NCI-H1930 (cell line): ENCODE results near the gene APBA2.

ENCODE experiments used
- DNase-seq, 2 experiments: peaks; one replicate each; lab custom pipeline; 2025; lab: John Stamatoyannopoulos, UW

The APBA2 gene

DNA sequence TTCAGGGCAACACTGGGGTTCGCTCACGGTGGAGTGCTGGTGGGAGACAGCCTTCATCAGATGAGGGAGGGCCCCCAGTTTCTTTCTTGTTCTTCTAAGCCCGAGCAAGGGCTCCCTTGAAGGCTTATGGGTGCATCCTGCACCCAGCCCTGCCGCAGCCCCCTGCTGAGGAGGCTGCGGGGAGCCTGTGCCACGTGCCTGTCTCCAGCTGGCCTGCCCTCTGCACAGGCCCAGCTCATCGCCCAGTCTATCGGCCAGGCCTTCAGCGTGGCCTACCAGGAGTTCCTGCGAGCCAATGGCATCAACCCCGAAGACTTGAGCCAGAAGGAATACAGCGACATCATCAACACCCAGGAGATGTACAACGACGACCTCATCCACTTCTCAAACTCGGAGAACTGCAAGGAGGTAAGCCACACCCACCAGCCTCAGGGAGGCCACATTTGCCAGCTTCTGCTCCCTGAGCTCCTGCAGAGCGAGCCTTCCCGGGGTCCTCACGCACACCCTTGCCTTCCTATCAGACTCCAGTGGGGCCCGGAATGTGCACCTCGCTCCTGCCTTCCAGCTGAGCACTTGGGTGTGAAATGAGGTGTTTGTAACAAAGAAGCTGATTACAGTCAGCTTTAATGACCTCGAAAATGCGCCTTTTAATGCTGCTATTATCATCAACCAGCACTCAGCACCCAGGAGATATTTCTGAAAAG, 219.5 kb downstream of the APBA2 start:
- DNase-seq, result no peak

DNA sequence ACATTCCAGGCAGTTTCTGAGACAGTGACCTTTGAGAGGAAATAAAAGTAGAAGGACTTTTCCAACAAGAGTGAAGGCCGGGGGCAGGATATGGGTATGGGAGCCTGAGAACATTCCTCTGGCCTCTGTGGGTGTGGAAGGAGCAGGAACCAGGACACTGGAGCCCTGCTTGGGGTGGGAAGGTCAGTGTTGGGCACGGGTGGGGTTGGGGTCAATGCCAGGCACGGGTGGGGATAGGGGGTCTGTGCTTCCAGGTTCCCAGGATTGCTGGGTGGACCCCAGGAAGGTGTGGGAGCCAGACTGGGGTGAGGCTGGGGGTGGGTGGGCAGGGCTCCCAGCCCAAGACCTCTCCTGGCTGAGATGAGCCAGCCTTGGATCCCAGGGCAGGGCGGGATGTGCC, 220.3 kb downstream of the APBA2 start:
- no peak for DNase-seq

DNA sequence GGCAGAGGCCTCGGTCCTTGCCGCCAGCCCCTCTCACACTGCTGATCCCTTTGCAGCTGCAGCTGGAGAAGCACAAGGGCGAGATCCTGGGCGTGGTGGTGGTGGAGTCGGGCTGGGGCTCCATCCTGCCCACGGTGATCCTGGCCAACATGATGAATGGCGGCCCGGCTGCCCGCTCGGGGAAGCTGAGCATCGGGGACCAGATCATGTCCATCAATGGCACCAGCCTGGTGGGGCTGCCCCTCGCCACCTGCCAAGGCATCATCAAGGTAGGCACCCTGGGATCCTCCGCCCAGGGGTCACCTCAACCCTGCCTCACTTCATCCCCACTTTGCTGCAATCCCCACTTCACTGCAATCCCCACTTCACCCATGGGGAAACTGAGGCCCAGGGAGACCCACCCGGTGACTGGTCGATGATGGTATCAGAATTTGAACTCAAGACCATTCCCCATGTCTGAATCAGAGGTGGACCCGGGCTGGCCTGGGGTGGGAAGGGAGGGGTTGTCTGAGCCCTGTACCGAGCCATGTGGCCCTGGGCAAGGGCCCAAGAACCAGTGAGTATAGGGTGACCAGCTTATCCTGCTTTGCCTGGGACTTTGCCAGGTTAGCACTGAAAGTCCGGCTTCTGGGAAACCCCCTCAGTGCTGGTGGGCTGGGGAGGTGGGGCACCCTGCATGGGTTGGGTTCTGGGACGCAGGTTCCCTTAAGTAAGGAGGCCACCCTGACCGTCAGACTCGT, 220.9 kb downstream of the APBA2 start:
- DNase-seq, result no peak

DNA sequence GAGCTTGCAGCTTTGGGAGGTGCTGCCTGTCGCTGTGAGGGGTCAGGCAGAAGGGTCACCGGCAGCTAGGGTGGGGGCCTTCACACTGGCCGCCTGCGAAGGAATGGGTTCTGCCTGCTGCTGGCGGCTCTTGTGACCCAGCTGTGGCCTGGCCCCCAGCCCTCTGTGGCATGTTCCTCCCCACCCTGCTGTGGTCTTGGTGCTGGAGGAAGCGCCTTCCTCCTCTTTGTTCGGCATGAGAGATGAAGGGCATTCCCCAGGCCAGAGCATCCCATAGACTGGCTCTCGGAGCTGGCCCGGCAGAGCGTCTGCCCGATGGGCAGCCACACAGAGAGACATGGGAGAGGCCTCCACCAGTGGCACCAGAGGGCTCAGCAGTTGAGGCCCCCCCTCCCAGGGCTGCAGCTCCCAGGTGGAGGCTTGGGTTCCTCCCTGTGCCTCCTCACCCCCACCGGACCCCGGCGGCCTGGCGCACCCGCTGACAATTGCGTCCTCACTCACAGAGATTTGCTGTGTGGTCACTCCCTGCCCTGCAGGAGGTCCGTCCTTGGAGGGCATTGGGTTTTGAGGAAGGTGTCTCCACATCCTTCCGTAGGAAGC, 221.6 kb downstream of the APBA2 start:
- DNase-seq, result no peak

DNA sequence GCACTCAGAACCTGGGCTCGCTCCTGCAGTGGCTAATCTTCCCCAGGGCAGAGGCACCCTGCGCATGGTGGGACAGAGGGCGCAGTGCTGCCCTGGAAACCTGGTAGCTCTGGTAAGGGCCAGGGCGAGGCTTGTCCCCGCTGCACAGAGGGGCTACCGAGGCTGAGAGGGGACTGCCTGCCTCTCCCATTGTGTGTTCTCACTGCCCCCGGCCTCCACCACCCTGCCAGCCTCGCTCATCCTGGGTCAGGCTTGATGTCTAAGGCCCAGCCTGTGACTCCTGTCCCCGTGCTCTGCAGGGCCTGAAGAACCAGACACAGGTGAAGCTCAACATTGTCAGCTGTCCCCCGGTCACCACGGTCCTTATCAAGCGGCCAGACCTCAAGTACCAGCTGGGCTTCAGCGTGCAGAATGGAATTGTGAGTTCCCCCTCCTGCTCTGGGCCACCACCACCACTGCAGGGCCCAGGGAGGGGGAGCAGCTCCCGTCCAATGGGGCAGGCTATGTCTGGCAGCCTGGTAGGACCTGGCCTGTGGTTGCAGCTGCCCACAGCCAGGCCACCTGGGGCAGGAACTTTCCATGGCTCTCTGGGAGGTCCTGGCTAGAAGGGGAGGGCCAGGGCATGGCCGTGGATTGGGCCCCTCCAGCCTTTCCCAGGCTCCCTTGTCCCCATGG, 222.3 kb downstream of the APBA2 start:
- no peak for DNase-seq

DNA sequence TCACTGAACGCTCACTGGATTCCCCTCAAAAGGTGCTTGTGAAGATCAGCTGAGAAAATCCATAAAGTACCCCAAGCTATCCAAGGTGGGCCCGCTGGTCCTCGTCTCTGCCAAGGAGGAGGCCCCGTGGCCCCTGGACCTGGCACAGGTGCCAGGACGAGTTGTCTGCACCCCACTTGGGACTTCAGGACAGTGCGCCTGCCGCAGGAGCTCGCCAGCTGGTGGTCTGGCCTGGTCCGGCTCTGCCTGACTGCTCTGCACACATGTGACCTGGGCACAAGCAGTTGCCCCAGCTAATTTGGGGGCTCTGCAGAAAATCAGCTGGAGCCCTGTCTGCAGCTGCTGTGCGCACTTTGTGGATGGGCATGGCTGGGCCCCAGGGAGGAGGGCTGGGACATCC, 224.0 kb downstream of the APBA2 start:
- no peak for DNase-seq

DNA sequence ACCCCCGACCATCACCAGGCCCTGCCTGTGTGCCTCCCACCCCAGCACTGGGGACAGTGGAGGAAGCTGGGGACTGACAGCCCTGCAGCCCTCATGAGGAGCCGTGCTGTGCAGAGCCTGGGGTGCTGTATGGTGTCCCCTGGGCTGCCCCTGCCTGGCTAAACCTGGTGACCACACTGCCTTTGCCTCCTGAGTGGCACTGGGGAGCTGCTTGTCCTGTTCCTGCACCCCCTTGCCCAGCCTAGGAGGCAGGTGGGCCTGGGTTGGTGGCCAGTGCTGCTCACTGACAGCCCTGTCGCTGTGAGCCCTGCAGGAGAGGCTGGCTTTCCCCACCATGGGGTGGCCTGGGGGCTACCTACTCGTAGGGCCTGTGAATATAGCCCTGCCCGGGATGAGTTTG, 224.4 kb downstream of the APBA2 start:
- DNase-seq, result no peak

DNA sequence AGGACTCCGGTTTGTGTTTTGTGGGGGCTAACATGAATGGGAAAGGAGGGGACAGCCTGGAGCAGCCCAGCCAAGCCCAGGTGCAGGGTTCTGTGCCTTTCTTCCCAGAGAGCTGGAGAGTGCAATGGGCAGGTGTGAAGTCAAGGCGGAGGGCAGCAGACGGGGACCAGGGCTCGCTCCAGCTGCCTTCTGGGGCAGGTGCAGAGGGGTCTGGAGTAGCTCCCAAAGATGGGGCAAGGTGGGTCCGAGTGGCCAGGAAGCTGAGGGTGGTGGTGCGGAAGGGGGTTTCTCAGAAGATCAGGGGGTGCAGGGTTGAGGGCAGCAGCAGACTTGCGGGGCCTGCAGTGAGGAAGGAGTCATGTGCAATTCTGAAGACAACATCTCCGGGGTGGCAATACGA, 225.0 kb downstream of the APBA2 start:
- DNase-seq, result no peak

DNA sequence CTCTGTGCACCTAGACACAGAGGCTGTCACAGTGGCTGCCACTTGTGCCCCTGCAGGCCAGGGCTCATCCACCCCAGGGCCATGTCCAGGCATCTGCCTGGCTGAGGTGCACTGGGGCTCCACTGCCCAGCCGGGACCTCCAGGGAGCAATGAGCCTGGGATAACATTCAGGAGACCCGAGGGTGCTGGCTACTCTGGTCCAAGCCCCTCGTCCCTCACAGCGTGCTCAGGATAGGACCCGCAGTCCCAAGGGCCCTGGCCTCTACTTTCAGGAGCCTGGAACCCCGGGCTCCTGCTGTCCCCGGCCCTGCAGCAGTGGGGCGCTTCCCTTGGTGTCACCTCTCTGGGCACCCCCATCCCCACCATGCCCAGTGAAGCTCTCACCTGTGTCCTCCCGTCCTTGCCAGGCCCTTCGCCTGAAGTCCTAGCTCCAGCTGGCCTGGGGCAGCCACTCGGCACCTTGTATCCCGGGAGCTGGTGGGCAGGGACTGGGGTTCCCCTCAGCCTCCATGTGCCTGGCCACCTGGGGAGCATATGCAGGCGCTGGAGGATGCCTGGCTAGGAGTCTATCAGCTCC, 226.0 kb downstream of the APBA2 start:
- DNase-seq, result no peak

DNA sequence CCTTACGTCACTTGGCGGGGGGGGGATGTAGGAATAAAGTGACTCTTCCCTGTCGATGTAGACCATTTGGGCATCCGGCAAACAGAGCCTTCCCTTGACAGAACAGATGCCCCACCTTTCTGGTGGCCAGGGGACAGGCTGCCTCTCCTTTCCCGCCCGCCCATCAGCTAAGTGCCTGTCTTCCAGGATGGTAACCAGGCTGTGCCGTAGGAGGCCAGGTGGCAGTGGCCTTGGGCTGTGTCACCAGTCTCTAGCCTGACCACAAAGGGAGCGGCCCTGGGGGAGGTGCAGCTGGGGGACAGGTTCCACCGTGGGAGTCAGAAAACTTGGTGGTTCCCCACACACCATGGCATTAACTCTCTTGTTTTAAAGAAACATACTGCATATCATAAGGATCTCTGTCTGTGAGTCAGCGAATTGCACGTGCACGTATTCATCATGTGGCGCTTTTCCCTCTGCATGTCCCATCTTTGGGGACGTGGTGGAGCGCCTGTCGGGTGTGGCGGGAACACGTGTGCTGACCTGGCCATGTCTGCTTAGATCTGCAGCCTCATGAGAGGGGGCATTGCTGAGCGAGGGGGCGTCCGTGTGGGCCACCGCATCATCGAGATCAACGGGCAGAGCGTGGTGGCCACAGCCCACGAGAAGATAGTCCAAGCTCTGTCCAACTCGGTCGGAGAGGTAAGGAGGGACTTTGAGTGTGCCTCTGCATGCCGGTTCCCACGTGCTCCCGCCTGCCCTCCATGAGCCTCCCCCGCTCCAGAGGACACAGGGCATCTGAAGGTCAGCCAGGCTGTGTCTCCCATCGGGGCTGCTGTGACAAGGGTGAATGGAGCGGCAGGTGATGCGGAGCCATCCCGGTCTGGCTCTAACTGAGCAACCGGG, 227.8 kb downstream of the APBA2 start:
- DNase-seq, result no peak

DNA sequence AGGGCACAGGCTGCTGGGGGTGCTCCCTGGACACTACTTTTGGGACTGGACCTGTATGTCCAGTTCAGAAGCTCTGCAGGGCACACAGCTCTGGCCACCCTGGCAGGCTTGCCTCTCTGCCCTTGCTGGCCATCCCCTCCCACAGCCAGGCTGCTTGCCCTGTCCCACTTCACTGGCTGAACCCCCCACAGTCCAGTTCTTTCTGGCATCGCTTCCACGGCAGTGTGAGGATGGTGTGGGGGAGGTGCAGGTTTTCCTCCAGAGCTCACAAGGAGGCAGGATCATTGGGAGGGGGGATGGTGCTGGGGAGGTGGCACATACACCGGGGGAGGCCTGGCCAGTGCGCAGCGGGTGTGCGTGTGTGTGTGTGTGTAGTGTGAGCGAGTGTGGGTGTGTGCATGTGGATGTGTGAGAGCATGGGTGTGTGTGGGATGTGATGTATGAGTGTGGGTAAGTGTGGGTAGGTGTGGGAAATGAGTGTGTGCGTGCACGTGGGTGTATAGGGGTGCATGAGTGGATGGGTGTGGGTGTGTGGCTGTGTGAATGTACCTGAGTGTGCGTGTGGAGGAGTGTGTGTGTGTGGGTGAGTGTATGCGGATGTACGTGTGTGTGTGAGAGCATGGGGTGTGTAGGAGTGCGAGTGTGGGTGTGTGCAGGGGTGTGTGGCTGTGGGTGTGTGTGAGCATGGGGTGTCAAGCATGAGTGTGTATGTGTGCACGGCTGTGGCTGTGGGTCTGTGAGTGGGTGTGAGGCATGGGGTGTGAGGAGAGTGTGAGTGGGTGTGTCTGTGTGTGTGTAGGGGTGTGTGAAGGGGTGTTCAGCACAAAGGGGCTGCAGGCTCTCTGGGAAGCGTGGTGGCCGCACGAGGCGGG, 228.7 kb downstream of the APBA2 start:
- DNase-seq, result no peak

DNA sequence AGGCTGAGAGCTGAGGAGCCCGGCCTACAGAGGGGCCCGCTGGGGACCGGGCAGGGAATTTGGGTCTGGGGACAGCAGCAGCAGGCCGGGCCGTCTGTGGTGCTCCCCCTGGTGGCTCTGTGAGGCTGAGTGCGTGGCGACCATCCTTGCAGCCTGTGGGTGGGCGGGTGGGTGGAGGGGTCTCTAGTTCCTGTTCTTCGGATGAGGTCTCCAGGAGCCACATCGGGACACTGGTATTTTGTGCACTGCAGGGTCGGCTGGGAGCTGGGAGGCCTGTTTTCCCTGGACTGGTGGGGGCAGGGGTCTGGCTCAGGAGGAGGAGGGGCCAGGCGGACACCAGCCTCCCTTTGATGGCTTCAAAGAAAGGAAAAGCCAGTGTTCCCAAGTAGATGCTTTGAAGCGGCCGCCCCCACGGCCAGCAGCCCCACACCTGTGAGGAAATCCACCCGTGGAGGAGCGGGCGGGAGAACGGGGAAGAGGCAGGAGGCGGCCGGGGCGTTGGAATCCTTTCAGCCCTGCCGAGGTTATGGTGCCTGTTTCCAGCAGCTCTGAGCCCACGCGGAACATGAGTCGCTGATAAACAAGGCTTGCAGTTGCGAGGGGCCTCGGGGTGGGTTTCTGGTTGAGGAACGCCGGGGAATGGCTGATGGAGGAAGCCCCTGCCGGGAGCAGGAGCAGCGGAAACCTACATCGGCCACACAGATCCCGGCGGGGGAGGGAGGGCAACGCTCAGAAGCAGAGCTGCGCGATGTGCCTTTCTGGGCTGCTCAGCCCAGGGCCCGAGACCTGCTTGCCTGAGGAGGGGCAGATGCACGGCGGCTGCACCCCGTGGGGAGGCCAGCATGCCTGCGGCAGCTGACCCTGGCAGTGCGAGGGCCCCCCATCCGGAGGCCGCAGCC, 229.6 kb downstream of the APBA2 start:
- no peak for DNase-seq

DNA sequence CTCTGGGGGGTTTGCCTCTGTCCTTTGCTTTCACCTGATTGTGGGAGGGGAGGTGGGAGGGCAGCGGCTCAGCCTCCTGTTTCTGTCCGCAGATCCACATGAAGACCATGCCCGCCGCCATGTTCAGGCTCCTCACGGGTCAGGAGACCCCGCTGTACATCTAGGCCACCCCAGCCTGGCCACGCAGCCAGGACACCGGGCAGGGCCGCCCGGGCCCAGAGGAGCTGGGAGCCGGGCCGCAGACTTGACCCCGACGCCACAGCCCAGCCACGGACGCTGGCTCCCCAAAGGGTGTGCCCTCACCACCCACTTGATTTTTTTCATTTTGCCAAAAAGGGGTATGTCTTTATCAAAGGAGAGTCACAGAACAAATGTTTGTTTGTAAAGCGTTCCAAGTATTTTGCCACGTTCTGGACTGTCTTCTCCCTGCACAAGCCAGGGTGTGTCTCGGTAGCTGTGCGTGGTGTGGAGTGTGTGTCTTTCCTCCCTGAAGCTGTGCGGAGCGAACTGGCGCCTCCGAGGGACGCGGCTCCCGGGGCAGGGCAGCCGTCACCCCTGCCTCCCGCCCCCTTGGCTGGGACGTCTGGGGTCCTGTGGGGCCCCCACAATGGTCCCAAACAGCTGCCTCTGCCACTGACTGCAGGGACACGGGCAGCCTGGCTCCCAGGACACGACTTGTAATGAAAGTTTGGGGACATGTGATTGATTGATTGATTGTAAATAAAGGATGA, 231.4 kb downstream of the APBA2 start:
- DNase-seq, result no peak

DNA sequence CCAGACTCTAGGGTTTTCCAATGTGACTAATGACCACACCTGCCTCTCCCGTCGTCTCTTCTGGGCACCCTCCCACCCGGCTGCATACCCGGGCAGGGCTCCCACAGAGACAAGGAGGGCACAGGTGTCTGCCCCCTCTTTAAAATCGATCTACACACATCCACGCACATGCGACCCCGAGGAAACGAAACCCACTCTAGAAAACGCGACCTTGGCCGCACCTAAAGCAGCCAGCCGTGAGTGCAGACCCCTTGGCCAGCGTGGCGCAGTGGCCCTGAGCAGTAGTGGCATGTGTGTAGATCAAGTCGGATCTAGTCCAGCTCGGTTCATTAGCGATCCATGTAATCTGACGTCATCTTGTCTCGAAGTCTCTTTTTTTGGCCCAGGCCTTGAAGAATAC, 232.0 kb downstream of the APBA2 start:
- no peak for DNase-seq

DNA sequence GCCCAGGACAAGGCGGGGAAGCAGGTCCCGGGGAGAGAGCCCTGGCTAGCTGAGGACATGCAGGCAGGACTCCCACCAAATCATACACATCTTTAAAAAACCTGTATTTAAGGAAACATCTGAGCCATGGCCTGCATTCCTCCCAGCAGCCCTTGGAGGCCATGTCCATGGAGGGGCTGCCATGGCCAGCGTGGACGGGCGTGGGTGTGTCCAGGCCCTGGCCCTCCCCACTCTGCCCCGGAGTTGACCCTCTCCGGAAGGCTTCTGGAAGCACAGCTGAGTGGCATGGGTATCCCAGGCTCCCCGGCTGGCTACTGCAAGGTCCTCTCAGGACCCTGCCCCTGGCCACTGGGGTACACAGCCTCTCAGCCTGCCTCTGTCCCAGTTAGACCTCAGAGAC, 234.1 kb downstream of the APBA2 start:
- no peak for DNase-seq

DNA sequence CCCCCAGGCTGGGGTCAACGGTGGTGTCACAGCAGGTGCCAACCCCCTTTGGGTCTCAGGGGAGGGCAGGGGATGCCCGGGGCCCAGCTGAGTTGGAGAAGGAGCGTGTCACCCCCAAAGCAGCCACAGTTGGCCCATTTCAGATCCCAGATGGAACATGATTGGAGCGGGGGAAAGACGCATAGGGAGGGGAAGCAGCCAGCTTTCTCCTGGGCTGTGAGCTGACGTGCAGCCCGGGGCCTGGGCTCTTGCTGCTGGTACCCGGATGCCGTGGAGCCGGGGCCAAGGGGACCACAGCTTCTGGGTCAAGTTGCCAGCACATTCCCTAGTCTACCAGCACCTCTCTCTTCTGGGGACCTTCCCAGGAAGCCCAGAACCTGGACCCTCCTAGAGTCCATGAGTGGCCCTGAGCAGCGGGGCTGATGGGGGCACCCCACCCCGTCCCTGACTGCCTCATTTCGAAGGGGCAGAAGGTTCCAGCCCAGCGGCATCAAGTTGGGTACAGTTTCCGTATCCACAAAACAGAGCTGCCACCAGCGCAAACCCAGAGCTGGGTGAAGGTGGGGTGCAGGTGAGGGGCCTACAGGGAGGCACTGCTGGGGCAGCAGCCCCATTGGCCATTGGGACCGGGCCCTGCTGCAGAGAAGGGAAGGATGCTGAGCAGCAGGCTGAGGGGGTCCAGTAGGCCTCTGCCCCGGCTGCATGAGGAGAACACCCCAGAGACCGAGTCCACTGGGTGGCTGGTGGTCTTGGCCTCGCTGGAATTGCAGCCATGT, 235.0 kb downstream of the APBA2 start:
- DNase-seq, result no peak

DNA sequence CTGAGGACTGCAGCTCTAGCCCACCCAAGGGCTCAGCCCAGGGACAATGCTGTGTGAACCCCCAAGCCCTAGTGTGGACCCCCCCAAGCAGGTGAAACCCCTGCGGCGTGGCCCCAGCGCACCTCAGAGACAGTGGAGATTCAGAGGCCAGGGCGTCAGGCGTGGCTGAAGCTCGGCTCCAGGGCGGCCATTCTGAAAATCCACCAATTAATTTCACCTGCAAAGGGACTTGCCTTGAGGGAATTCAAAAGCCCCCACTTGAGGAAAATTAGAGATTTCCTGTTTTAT, 235.5 kb downstream of the APBA2 start:
- DNase-seq, result no peak

DNA sequence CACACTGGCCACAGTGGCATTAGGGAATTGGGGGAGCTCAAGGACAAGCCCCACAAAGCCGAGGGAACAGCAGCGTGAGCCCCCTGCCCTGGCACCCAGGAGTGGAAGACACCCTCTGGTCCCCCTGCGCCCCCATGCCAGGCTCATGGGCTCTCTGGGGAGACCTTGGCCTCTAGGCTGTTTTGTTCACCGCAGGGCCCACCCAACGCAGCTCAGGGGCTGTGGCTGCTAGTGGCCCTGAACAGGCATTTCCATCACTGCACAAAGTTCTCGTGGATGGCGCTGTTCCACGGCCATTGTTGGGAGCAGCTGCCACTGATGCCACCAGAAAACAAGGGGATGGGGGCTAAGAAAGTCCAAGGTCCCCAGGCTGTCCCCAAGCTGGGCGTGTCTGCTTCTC, 236.1 kb downstream of the APBA2 start:
- no peak for DNase-seq
